NCI-H1105 (cell line): ENCODE results near the gene SYTL1.

Experiments
- DNase-seq: peaks from one replicate; lab custom pipeline; 2025; lab: John Stamatoyannopoulos, UW

SYTL1 gene

GRCh38 chr1:27403065-27403726 lies 61.4 kb downstream of the SYTL1 start:
- no peak for DNase-seq
